ENCODE data around the gene PCSK6.

GRCh38 chr15:101262551-101262950 lies 227.0 kb downstream of the PCSK6 start:
- TF ChIP-seq CTCF (IDR thresholded peaks at IDR 0.05; ENCODE audit: insufficient read depth, low read length, poor library complexity, severe bottlenecking) (no peak), EZH2phosphoT487 (conservative IDR thresholded peaks at IDR 0.05; ENCODE audit: low read length) (no peak)
